Mucosa of rectum (tissue), 2 donors: ENCODE measurements around the gene CYP19A1.
"Not testable (repeated sequence)": the region's sequence is repeated elsewhere in the genome, so short reads cannot be mapped to it uniquely, and the experiment has no call there.

Experiments
- H3K27ac ChIP-seq, 2 donors: one replicate each; pipeline ENCODE4 v1.7.0; 2013; ENCODE audit warnings: inconsistent platforms in 2 of 2, low read depth in 2 of 2, low read length in 2 of 2
- H3K27me3 ChIP-seq, 2 donors: one replicate each; pipeline ENCODE4 v1.7.0; 2013; ENCODE audit warnings: low read length in 2 of 2; ENCODE audit not compliant: control insufficient read depth in 2 of 2, insufficient read depth in 2 of 2
- H3K36me3 ChIP-seq, 2 donors: one replicate each; pipeline ENCODE4 v1.7.0; 2013; ENCODE audit warnings: low read length in 2 of 2; ENCODE audit not compliant: control insufficient read depth in 2 of 2, insufficient read depth in 2 of 2
- H3K4me1 ChIP-seq, 2 donors: one replicate each; pipeline ENCODE4 v1.7.0; 2013; ENCODE audit warnings: low read length in 2 of 2, mild to moderate bottlenecking in 1 of 2; ENCODE audit not compliant: control insufficient read depth in 2 of 2, insufficient read depth in 2 of 2
- H3K4me3 ChIP-seq, 2 donors: one replicate each; pipeline ENCODE4 v1.7.0; 2013; ENCODE audit warnings: low read length in 2 of 2
- H3K9ac ChIP-seq, 2 donors: one replicate each; pipeline ENCODE4 v1.7.0; 2013; ENCODE audit warnings: low read length in 2 of 2, low read depth in 1 of 2, mild to moderate bottlenecking in 1 of 2
- H3K9me3 ChIP-seq, 2 donors: one replicate each; pipeline ENCODE4 v1.7.0; 2013; ENCODE audit warnings: low read length in 2 of 2; ENCODE audit not compliant: control insufficient read depth in 2 of 2
- donor health status: healthy.
- donor health status: Normal muscosa, but diverticular disease.

The CYP19A1 gene

GRCh38 chr15:51283026-51283425 lies 55.4 kb downstream of the CYP19A1 start:
- no peak overlapping the region for H3K9ac ChIP-seq

GRCh38 chr15:51282241-51282640 lies 56.2 kb downstream of the CYP19A1 start:
- H3K9me3 ChIP-seq, H3K36me3 ChIP-seq, H3K27me3 ChIP-seq, H3K4me3 ChIP-seq, H3K27ac ChIP-seq, H3K9ac ChIP-seq, H3K4me1 ChIP-seq: not testable (repeated sequence)

More at GRCh38 chr15:51283026-51283425, 55.4 kb downstream of the CYP19A1 start:
- Histone ChIP-seq H3K4me1 (peaks cover 0 to under 1% of the 10 kb centered on the region in 2 donors), H3K27ac (no peak overlapping the region), H3K9me3 (no peaks in the 10 kb centered on the region), H3K4me3 (no peak overlapping the region), H3K36me3 (no peaks in the 10 kb centered on the region), H3K27me3 (no peaks in the 10 kb centered on the region)

- H3K27ac ChIP-seq, result no peak overlapping the region
- H3K27me3 ChIP-seq, result no peaks in the 10 kb centered on the region
- no peak overlapping the region for H3K9ac ChIP-seq
- H3K4me1 ChIP-seq, result no peaks in the 10 kb centered on the region
- no peaks in the 10 kb centered on the region for H3K36me3 ChIP-seq
- H3K4me3 ChIP-seq, result no peak overlapping the region
- H3K9me3 ChIP-seq, result no peaks in the 10 kb centered on the region
Observed at GRCh38 chr15:51281368-51281967, 56.9 kb downstream of the CYP19A1 start.

- Histone ChIP-seq H3K27ac (no peak overlapping the region), H3K27me3 (no peaks in the 10 kb centered on the region), H3K36me3 (no peaks in the 10 kb centered on the region), H3K9me3 (no peaks in the 10 kb centered on the region), H3K9ac (no peak overlapping the region), H3K4me3 (no peak overlapping the region), H3K4me1 (no peaks in the 10 kb centered on the region)
Observed at GRCh38 chr15:51280838-51281237, 57.6 kb downstream of the CYP19A1 start.

GRCh38 chr15:51279391-51279790 lies 59.0 kb downstream of the CYP19A1 start:
- H3K27ac ChIP-seq, result no peak overlapping the region
- H3K4me1 ChIP-seq, result no peaks in the 10 kb centered on the region
- H3K36me3 ChIP-seq, result no peaks in the 10 kb centered on the region
- H3K4me3 ChIP-seq, result no peak overlapping the region
- H3K9me3 ChIP-seq, result no peaks in the 10 kb centered on the region
- no peaks in the 10 kb centered on the region for H3K27me3 ChIP-seq
- H3K9ac ChIP-seq, result no peak overlapping the region

GRCh38 chr15:51277101-51277500 lies 61.3 kb downstream of the CYP19A1 start:
- Histone ChIP-seq H3K9me3 (no peaks in the 10 kb centered on the region), H3K4me3 (no peak overlapping the region), H3K27me3 (no peaks in the 10 kb centered on the region), H3K27ac (no peak overlapping the region), H3K4me1 (no peaks in the 10 kb centered on the region), H3K36me3 (no peaks in the 10 kb centered on the region), H3K9ac (no peak overlapping the region)

GRCh38 chr15:51274956-51275355 lies 63.4 kb downstream of the CYP19A1 start:
- Histone ChIP-seq H3K27ac (no peak overlapping the region), H3K36me3 (no peaks in the 10 kb centered on the region), H3K9me3 (no peaks in the 10 kb centered on the region), H3K9ac (no peak overlapping the region), H3K4me1 (no peaks in the 10 kb centered on the region), H3K27me3 (no peaks in the 10 kb centered on the region), H3K4me3 (no peak overlapping the region)

- no peak overlapping the region for H3K4me3 ChIP-seq
- H3K4me1 ChIP-seq, result peaks cover 0 to 9% of the 10 kb centered on the region in 2 donors
- peaks cover 2 to 17% of the 10 kb centered on the region in 2 donors for H3K27me3 ChIP-seq
- H3K9me3 ChIP-seq, result no peaks in the 10 kb centered on the region
- H3K27ac ChIP-seq, result no peak overlapping the region
- H3K36me3 ChIP-seq, result no peaks in the 10 kb centered on the region
- H3K9ac ChIP-seq, result no peak overlapping the region
Observed at GRCh38 chr15:51270706-51271105, 67.7 kb downstream of the CYP19A1 start.

GRCh38 chr15:51269496-51269895 lies 68.9 kb downstream of the CYP19A1 start:
- Histone ChIP-seq H3K27ac (no peak overlapping the region), H3K4me3 (no peak overlapping the region), H3K9ac (no peak overlapping the region), H3K9me3 (no peaks in the 10 kb centered on the region), H3K4me1 (peaks cover 0 to 9% of the 10 kb centered on the region in 2 donors), H3K27me3 (peaks cover 2 to 17% of the 10 kb centered on the region in 2 donors), H3K36me3 (no peaks in the 10 kb centered on the region)

GRCh38 chr15:51267703-51268083 lies 70.7 kb downstream of the CYP19A1 start:
- no peak overlapping the region for H3K27ac ChIP-seq
- H3K4me1 ChIP-seq, result peaks cover 0 to 9% of the 10 kb centered on the region in 2 donors
- H3K27me3 ChIP-seq, result peaks cover 2 to 17% of the 10 kb centered on the region in 2 donors
- H3K9me3 ChIP-seq, result no peaks in the 10 kb centered on the region
- peak overlapping the region; percentile 53 to 55 for H3K4me3 ChIP-seq
- H3K9ac ChIP-seq, result peak overlapping the region in 1 of 2 donors; percentile 18
- no peaks in the 10 kb centered on the region for H3K36me3 ChIP-seq
